ENCODE data around the gene C3orf20. TPM values are rescaled to one million over a fixed set of nuclear protein-coding genes. Genes with fewer than 3 reads are reported as not detected.

C3orf20 gene
- total and polyA plus RNA-seq, 2 of the 13 experiments (the other 11 are each of a cell fraction or from before 2014, with no cell fraction given): 0.03 to 0.04 TPM

DNA sequence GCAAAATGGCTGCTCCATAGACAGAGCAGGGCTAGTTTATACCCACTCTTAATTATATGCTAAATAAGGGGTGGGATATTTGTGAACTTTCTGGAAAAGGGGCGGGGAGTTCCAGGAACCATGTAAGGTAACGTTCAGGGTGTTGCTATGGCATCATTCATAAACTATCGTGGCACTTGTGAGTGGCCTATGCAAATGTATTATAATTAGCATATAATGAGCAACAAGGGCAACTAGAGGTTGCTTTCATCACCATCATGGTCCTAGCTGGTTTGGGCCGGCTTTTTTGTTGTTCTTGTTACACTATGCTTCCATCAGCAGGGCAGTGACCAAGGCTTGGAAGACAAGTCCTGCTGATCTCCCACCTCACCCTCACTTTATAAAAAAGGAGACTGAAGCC lies 100.6 kb downstream of the C3orf20 start:
- intact Hi-C loops (cut with micrococcal nuclease; ENCODE audit: unreplicated experiment) (no loop called here), in situ Hi-C loops (cut with HindIII; ENCODE audit: extremely low pct_ligation_motif_present, low pct_unique_long_range_greater_than_20kb) (no loop called here)
- Histone ChIP-seq H3K4me2 (ENCODE audit: low read depth, low read length) (no peak overlapping the region), H3K4me3 (replicated peaks in 1 of 3; ENCODE audit: insufficient read depth in 1 of 3, low read depth in 2 of 3, low read length in 3 of 3) (no peak overlapping the region), H3K4me1 (ENCODE audit: insufficient read depth, low read length) (no peaks in the 10 kb centered on the region), H4K20me1 (ENCODE audit: insufficient read depth, low read length) (no peaks in the 10 kb centered on the region), H3K9ac (ENCODE audit: insufficient read depth, low read depth, low read length) (no peak overlapping the region), H3K36me3 (replicated peaks in 1 of 2; ENCODE audit: control insufficient read depth in 1 of 2, insufficient read depth in 2 of 2, low read length in 2 of 2) (no peaks in the 10 kb centered on the region), H3K27me3 (ENCODE audit: control insufficient read depth in 1 of 2, insufficient read depth in 2 of 2, low read length in 2 of 2) (peaks cover 3 to 36% of the 10 kb centered on the region in 2 experiments; a peak in 3 of 5 replicates), H3K27ac (ENCODE audit: extremely low read length, insufficient read depth, low read length) (no peak overlapping the region), H3K79me2 (ENCODE audit: insufficient read depth, low read length) (no peaks in the 10 kb centered on the region), H3K9me3 (ENCODE audit: low read length) (no peaks in the 10 kb centered on the region), H2AFZ (ENCODE audit: low read length) (no peak overlapping the region)
- BruUV-seq (replicated peaks): no TSS peak
- POLR2A ChIA-PET: no interaction called here
- no peak for ATAC-seq
- TF ChIP-seq, protein P1, sequence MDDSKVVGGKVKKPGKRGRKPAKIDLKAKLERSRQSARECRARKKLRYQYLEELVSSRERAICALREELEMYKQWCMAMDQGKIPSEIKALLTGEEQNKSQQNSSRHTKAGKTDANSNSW (CRISPR knock-in tag; IDR thresholded peaks at IDR 0.05; ENCODE audit: borderline replicate concordance): no peak
- no peak for TF ChIP-seq SOX5 (CRISPR knock-in tag; IDR thresholded peaks at IDR 0.05; ENCODE audit: borderline replicate concordance)
- TF ChIP-seq HIVEP1 (CRISPR knock-in tag; IDR thresholded peaks at IDR 0.05): no peak
- TF ChIP-seq NBN (conservative IDR thresholded peaks at IDR 0.05): no peak
- TF ChIP-seq, protein P2, sequence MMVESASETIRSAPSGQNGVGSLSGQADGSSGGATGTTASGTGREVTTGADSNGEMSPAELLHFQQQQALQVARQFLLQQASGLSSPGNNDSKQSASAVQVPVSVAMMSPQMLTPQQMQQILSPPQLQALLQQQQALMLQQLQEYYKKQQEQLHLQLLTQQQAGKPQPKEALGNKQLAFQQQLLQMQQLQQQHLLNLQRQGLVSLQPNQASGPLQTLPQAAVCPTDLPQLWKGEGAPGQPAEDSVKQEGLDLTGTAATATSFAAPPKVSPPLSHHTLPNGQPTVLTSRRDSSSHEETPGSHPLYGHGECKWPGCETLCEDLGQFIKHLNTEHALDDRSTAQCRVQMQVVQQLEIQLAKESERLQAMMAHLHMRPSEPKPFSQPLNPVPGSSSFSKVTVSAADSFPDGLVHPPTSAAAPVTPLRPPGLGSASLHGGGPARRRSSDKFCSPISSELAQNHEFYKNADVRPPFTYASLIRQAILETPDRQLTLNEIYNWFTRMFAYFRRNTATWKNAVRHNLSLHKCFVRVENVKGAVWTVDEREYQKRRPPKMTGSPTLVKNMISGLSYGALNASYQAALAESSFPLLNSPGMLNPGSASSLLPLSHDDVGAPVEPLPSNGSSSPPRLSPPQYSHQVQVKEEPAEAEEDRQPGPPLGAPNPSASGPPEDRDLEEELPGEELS (CRISPR knock-in tag; IDR thresholded peaks at IDR 0.05): no peak
- TF ChIP-seq, protein P3, sequence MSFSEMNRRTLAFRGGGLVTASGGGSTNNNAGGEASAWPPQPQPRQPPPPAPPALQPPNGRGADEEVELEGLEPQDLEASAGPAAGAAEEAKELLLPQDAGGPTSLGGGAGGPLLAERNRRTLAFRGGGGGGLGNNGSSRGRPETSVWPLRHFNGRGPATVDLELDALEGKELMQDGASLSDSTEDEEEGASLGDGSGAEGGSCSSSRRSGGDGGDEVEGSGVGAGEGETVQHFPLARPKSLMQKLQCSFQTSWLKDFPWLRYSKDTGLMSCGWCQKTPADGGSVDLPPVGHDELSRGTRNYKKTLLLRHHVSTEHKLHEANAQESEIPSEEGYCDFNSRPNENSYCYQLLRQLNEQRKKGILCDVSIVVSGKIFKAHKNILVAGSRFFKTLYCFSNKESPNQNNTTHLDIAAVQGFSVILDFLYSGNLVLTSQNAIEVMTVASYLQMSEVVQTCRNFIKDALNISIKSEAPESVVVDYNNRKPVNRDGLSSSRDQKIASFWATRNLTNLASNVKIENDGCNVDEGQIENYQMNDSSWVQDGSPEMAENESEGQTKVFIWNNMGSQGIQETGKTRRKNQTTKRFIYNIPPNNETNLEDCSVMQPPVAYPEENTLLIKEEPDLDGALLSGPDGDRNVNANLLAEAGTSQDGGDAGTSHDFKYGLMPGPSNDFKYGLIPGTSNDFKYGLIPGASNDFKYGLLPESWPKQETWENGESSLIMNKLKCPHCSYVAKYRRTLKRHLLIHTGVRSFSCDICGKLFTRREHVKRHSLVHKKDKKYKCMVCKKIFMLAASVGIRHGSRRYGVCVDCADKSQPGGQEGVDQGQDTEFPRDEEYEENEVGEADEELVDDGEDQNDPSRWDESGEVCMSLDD (CRISPR knock-in tag; IDR thresholded peaks at IDR 0.05; ENCODE audit: borderline replicate concordance): no peak
- TF ChIP-seq TARDBP (CRISPR knock-in tag; IDR thresholded peaks at IDR 0.05): no peak
- TF ChIP-seq AGO1 (IDR thresholded peaks at IDR 0.05; ENCODE audit: low read depth, low read length, poor library complexity, severe bottlenecking): no peak
- CTCF ChIA-PET (ENCODE audit: low intra/inter-chr PET ratio, low total read pairs): no interaction called here
- no peak for DNase-seq (ENCODE audit: low spot score)
- 11% methylated on average over 4 of the region's 4 CpGs for WGBS (ENCODE audit: low lambda C conversion rate)
- FAIRE-seq: no peak

Data from HepG2 (cell line).